ENCODE measurements around the gene HIF1A.
"Not testable (repeated sequence)": the region's sequence is repeated elsewhere in the genome, so short reads cannot be mapped to it uniquely, and the experiment has no call there.

Gene HIF1A

GRCh38 chr14:61700104-61700886, 5.0 kb downstream of the HIF1A start:
- Histone ChIP-seq H3K9ac (ENCODE audit: low read depth, low read length) (no peak overlapping the region), H3K9me3 (ENCODE audit: control insufficient read depth, insufficient read depth, low read length) (no peaks in the 10 kb centered on the region), H3K4me3 (ENCODE audit: low read depth, low read length) (peak overlapping the region; percentile 1), H3K36me3 (ENCODE audit: control insufficient read depth, insufficient read depth, low read length) (no peaks in the 10 kb centered on the region), H3K4me1 (ENCODE audit: control insufficient read depth, insufficient read depth, low read length) (peaks cover 20% of the 10 kb centered on the region), H3K27me3 (ENCODE audit: control insufficient read depth, insufficient read depth, low read length) (no peaks in the 10 kb centered on the region)

GRCh38 chr14:61701946-61702345, 6.6 kb downstream of the HIF1A start:
- Histone ChIP-seq H3K4me1 (ENCODE audit: control insufficient read depth, insufficient read depth, low read length) (peaks cover 20% of the 10 kb centered on the region), H3K4me3 (ENCODE audit: low read depth, low read length) (no peak overlapping the region), H3K27me3 (ENCODE audit: control insufficient read depth, insufficient read depth, low read length) (no peaks in the 10 kb centered on the region), H3K36me3 (ENCODE audit: control insufficient read depth, insufficient read depth, low read length) (no peaks in the 10 kb centered on the region), H3K9ac (ENCODE audit: low read depth, low read length) (no peak overlapping the region), H3K9me3 (ENCODE audit: control insufficient read depth, insufficient read depth, low read length) (no peaks in the 10 kb centered on the region)

GRCh38 chr14:61703342-61704129, 8.2 kb downstream of the HIF1A start:
- Histone ChIP-seq H3K4me3 (ENCODE audit: low read depth, low read length) (no peak overlapping the region), H3K4me1 (ENCODE audit: control insufficient read depth, insufficient read depth, low read length) (peaks cover 20% of the 10 kb centered on the region), H3K36me3 (ENCODE audit: control insufficient read depth, insufficient read depth, low read length) (no peaks in the 10 kb centered on the region), H3K9me3 (ENCODE audit: control insufficient read depth, insufficient read depth, low read length) (no peaks in the 10 kb centered on the region), H3K27me3 (ENCODE audit: control insufficient read depth, insufficient read depth, low read length) (no peaks in the 10 kb centered on the region), H3K9ac (ENCODE audit: low read depth, low read length) (no peak overlapping the region)

GRCh38 chr14:61704554-61704953, 9.2 kb downstream of the HIF1A start:
- Histone ChIP-seq H3K27me3 (ENCODE audit: control insufficient read depth, insufficient read depth, low read length) (no peaks in the 10 kb centered on the region), H3K9ac (ENCODE audit: low read depth, low read length) (no peak overlapping the region), H3K4me3 (ENCODE audit: low read depth, low read length) (no peak overlapping the region), H3K4me1 (ENCODE audit: control insufficient read depth, insufficient read depth, low read length) (peaks cover 17% of the 10 kb centered on the region), H3K36me3 (ENCODE audit: control insufficient read depth, insufficient read depth, low read length) (no peaks in the 10 kb centered on the region), H3K9me3 (ENCODE audit: control insufficient read depth, insufficient read depth, low read length) (no peaks in the 10 kb centered on the region)

- Histone ChIP-seq H3K9ac (ENCODE audit: low read depth, low read length) (no peak overlapping the region), H3K9me3 (ENCODE audit: control insufficient read depth, insufficient read depth, low read length) (no peaks in the 10 kb centered on the region), H3K4me1 (ENCODE audit: control insufficient read depth, insufficient read depth, low read length) (peaks cover 17% of the 10 kb centered on the region), H3K27me3 (ENCODE audit: control insufficient read depth, insufficient read depth, low read length) (no peaks in the 10 kb centered on the region), H3K36me3 (ENCODE audit: control insufficient read depth, insufficient read depth, low read length) (no peaks in the 10 kb centered on the region), H3K4me3 (ENCODE audit: low read depth, low read length) (no peak overlapping the region)
These were observed 9.7 kb downstream of the HIF1A start for GRCh38 chr14:61705017-61705416.

- no peaks in the 10 kb centered on the region for H3K27me3 ChIP-seq (ENCODE audit: control insufficient read depth, insufficient read depth, low read length)
- peaks cover 13% of the 10 kb centered on the region for H3K4me1 ChIP-seq (ENCODE audit: control insufficient read depth, insufficient read depth, low read length)
- H3K36me3 ChIP-seq (ENCODE audit: control insufficient read depth, insufficient read depth, low read length), result no peaks in the 10 kb centered on the region
- H3K9ac ChIP-seq (ENCODE audit: low read depth, low read length), result no peak overlapping the region
- H3K4me3 ChIP-seq (ENCODE audit: low read depth, low read length), result no peak overlapping the region
- no peaks in the 10 kb centered on the region for H3K9me3 ChIP-seq (ENCODE audit: control insufficient read depth, insufficient read depth, low read length)
These were observed 10.9 kb downstream of the HIF1A start for GRCh38 chr14:61706096-61706690.

- not testable (repeated sequence) for H3K27me3 ChIP-seq (ENCODE audit: control insufficient read depth, insufficient read depth, low read length); H3K9me3 ChIP-seq (ENCODE audit: control insufficient read depth, insufficient read depth, low read length); H3K36me3 ChIP-seq (ENCODE audit: control insufficient read depth, insufficient read depth, low read length); H3K4me3 ChIP-seq (ENCODE audit: low read depth, low read length); H3K9ac ChIP-seq (ENCODE audit: low read depth, low read length)
- H3K4me1 ChIP-seq (ENCODE audit: control insufficient read depth, insufficient read depth, low read length), result peaks cover 27% of the 10 kb centered on the region
These were observed 12.5 kb downstream of the HIF1A start for GRCh38 chr14:61707774-61708173.

- not testable (repeated sequence) for H3K27me3 ChIP-seq (ENCODE audit: control insufficient read depth, insufficient read depth, low read length); H3K9ac ChIP-seq (ENCODE audit: low read depth, low read length); H3K9me3 ChIP-seq (ENCODE audit: control insufficient read depth, insufficient read depth, low read length); H3K4me3 ChIP-seq (ENCODE audit: low read depth, low read length); H3K36me3 ChIP-seq (ENCODE audit: control insufficient read depth, insufficient read depth, low read length)
- H3K4me1 ChIP-seq (ENCODE audit: control insufficient read depth, insufficient read depth, low read length), result peaks cover 24% of the 10 kb centered on the region
These were observed 13.4 kb downstream of the HIF1A start for GRCh38 chr14:61708693-61709092.

GRCh38 chr14:61710853-61711817, 15.8 kb downstream of the HIF1A start:
- Histone ChIP-seq H3K27me3 (ENCODE audit: control insufficient read depth, insufficient read depth, low read length) (no peaks in the 10 kb centered on the region), H3K9me3 (ENCODE audit: control insufficient read depth, insufficient read depth, low read length) (no peaks in the 10 kb centered on the region), H3K9ac (ENCODE audit: low read depth, low read length) (no peak overlapping the region), H3K4me1 (ENCODE audit: control insufficient read depth, insufficient read depth, low read length) (peaks cover 32% of the 10 kb centered on the region), H3K36me3 (ENCODE audit: control insufficient read depth, insufficient read depth, low read length) (no peaks in the 10 kb centered on the region), H3K4me3 (ENCODE audit: low read depth, low read length) (no peak overlapping the region)

- Histone ChIP-seq H3K9ac (ENCODE audit: low read depth, low read length) (peak overlapping the region; percentile 0), H3K9me3 (ENCODE audit: control insufficient read depth, insufficient read depth, low read length) (no peaks in the 10 kb centered on the region), H3K27me3 (ENCODE audit: control insufficient read depth, insufficient read depth, low read length) (no peaks in the 10 kb centered on the region), H3K4me3 (ENCODE audit: low read depth, low read length) (no peak overlapping the region), H3K36me3 (ENCODE audit: control insufficient read depth, insufficient read depth, low read length) (no peaks in the 10 kb centered on the region), H3K4me1 (ENCODE audit: control insufficient read depth, insufficient read depth, low read length) (peaks cover 32% of the 10 kb centered on the region)
These were observed 16.8 kb downstream of the HIF1A start for GRCh38 chr14:61712137-61712536.

Data from iPS-15b (cell line).